Gastrocnemius medialis (tissue), 4 donors: ENCODE results near the gene HNF1A. TPM values are rescaled to one million over a fixed set of nuclear protein-coding genes. Genes with fewer than 3 reads are reported as not detected.

ENCODE experiments used
- ATAC-seq, 2 donors: fragments of 150-250 bp; one replicate each; pipeline ENCODE4 v1.9.1; 2016
- DNase-seq, 2 donors: peaks; one replicate each; pipeline ENCODE4 v3.0.0-alpha.2; 2019
- H3K27ac ChIP-seq, 4 donors: fragments of 200-600 bp; sonication (generic); 1 replicate in 1 of 4; 2 replicates in 3 of 4; pipeline ENCODE4 v1.5.1; 2016 to 2018; ENCODE audit warnings: mild to moderate bottlenecking in 2 of 4, moderate library complexity in 1 of 4
- H3K27me3 ChIP-seq, 3 donors: fragments of 200-600 bp; sonication (generic) in 2 of 3; 1 replicate in 1 of 3; 2 replicates in 2 of 3; pipeline versions ENCODE4 v1.5.1 to v1.6.0; 2016 to 2019; ENCODE audit warnings: mild to moderate bottlenecking in 1 of 3, moderate library complexity in 1 of 3
- H3K36me3 ChIP-seq, 2 donors: fragments of 200-600 bp; sonication (generic) in 1 of 2; one replicate each; pipeline ENCODE4 v1.5.1; 2017 to 2018
- H3K4me1 ChIP-seq, 2 donors: fragments of 200-600 bp; sonication (generic) in 1 of 2; one replicate each; pipeline ENCODE4 v1.5.1; 2016 to 2017; ENCODE audit warnings: mild to moderate bottlenecking in 2 of 2
- H3K4me3 ChIP-seq, 4 donors: fragments of 200-600 bp; sonication (generic) in 3 of 4; 1 replicate in 1 of 4; 2 replicates in 3 of 4; pipeline ENCODE4 v1.5.1; 2016 to 2019; ENCODE audit warnings: mild to moderate bottlenecking in 2 of 4
- H3K9me3 ChIP-seq, 3 donors: fragments of 200-600 bp; sonication (generic) in 2 of 3; 1 replicate in 1 of 3; 2 replicates in 2 of 3; pipeline ENCODE4 v1.5.1; 2016 to 2019
- CTCF ChIP-seq, 5 experiments: fragments of 450-650 bp in 3 of 5; fragments of 200-600 bp in 2 of 5; sonication (generic) in 2 of 5; IDR thresholded peaks in 4 of 5; conservative IDR thresholded peaks in 1 of 5; 1 replicate in 4 of 5; 2 replicates in 1 of 5; pipeline ENCODE4 v1.5.1; 2016 to 2019; ENCODE audit warnings: antibody characterized with exemption in 5 of 5, mild to moderate bottlenecking in 3 of 5, moderate library complexity in 3 of 5
- POLR2A ChIP-seq, 2 donors: fragments of 450-650 bp; IDR thresholded peaks; one replicate each; pipeline ENCODE4 v1.6.1; 2017; ENCODE audit warnings: antibody characterized with exemption in 2 of 2, mild to moderate bottlenecking in 2 of 2, moderate library complexity in 2 of 2
- in situ Hi-C, 4 donors: fragments of 200-750 bp; cut with MboI; loops; one replicate each; pipeline versions ENCODE4 v1.15.0 to v1.8.0; 2017; ENCODE audit warnings: low sequenced_read_pairs in 4 of 4
- intact Hi-C: fragments of 100-400 bp; cut with DNase I; formaldehyde crosslinking; loops from one replicate; pipeline ENCODE4 v1.15.1; 2023; ENCODE audit warnings: low total_unique reads
- total RNA-seq, 4 donors: library from RNA; depleted of rRNA; stranded (reverse); fragments of >200 nt; gene quantifications; one replicate each; pipeline versions ENCODE4 v1.1.0 to v1.2.3, GENCODE V29; 2016

Gene HNF1A
- total RNA-seq, 4 donors from 2014 or later: 0.07 to 0.10 TPM; not detected in 2

GRCh38 chr12:120956579-120957300 is 21.6 kb upstream of the HNF1A start:
- DNase-seq: no peak
- ATAC-seq: no peak
- TF ChIP-seq CTCF (IDR thresholded peaks at IDR 0.05 in 4 of 5, conservative IDR thresholded peaks at IDR 0.05 in 1 of 5): no peak
- Histone ChIP-seq H3K4me1 (no peaks in the 10 kb centered on the region), H3K9me3 (no peaks in the 10 kb centered on the region), H3K27ac (no peak overlapping the region), H3K4me3 (no peak overlapping the region), H3K27me3 (no peaks in the 10 kb centered on the region), H3K36me3 (no peaks in the 10 kb centered on the region)
- in situ Hi-C loops (no loop called here), intact Hi-C loops (no loop called here)

- ATAC-seq: no peak
- in situ Hi-C loops: no loop called here
- DNase-seq: no peak
These were observed 19.0 kb upstream of the HNF1A start for GRCh38 chr12:120959111-120959878.

GRCh38 chr12:120960657-120961056 is 17.7 kb upstream of the HNF1A start:
- Histone ChIP-seq H3K4me3 (no peak overlapping the region), H3K9me3 (no peaks in the 10 kb centered on the region), H3K36me3 (no peaks in the 10 kb centered on the region), H3K4me1 (no peaks in the 10 kb centered on the region), H3K27ac (no peak overlapping the region), H3K27me3 (no peaks in the 10 kb centered on the region)
- no peak for DNase-seq
- TF ChIP-seq CTCF (IDR thresholded peaks at IDR 0.05 in 4 of 5, conservative IDR thresholded peaks at IDR 0.05 in 1 of 5) (no peak), POLR2A (IDR thresholded peaks at IDR 0.05) (no peak)
- ATAC-seq: no peak
- intact Hi-C loops (loop anchor here (10.0 kb wide), 1 partner anchor 96 kb away; no protein-coding TSS in a partner anchor), in situ Hi-C loops (no loop called here)

More at GRCh38 chr12:120959111-120959878, 19.0 kb upstream of the HNF1A start:
- no peaks in the 10 kb centered on the region for H3K9me3 ChIP-seq
- intact Hi-C loops: no loop called here
- no peaks in the 10 kb centered on the region for H3K4me1 ChIP-seq
- H3K36me3 ChIP-seq: no peaks in the 10 kb centered on the region
- H3K27ac ChIP-seq: no peak overlapping the region
- no peaks in the 10 kb centered on the region for H3K27me3 ChIP-seq
- no peak overlapping the region for H3K4me3 ChIP-seq
- TF ChIP-seq POLR2A (IDR thresholded peaks at IDR 0.05): no peak
- TF ChIP-seq CTCF (IDR thresholded peaks at IDR 0.05 in 4 of 5, conservative IDR thresholded peaks at IDR 0.05 in 1 of 5): no peak

- H3K4me1 ChIP-seq: no peaks in the 10 kb centered on the region
- H3K36me3 ChIP-seq: no peaks in the 10 kb centered on the region
- in situ Hi-C loops (no loop called here), intact Hi-C loops (loop anchor here (10.0 kb wide), 1 partner anchor 97 kb away; no protein-coding TSS in a partner anchor)
- ATAC-seq: no peak
- H3K4me3 ChIP-seq: no peak overlapping the region
- H3K9me3 ChIP-seq: no peaks in the 10 kb centered on the region
- no peak overlapping the region for H3K27ac ChIP-seq
- DNase-seq: no peak
- H3K27me3 ChIP-seq: no peaks in the 10 kb centered on the region
- TF ChIP-seq CTCF (IDR thresholded peaks at IDR 0.05 in 4 of 5, conservative IDR thresholded peaks at IDR 0.05 in 1 of 5) (no peak), POLR2A (IDR thresholded peaks at IDR 0.05) (no peak)
These were observed 16.5 kb upstream of the HNF1A start for GRCh38 chr12:120961604-120962531.
